ENCODE measurements around the gene RUNX1. TPM values are rescaled to one million over a fixed set of nuclear protein-coding genes. Genes with fewer than 3 reads are reported as not detected.

RUNX1 gene
- total and polyA plus RNA-seq, 2 of the 13 experiments (the other 11 are each of a cell fraction or from before 2014, with no cell fraction given) = 5.4 to 6.4 TPM

GRCh38 chr21:35070436-35070835 is 21.3 kb upstream of the RUNX1 start:
- no peak overlapping the region for H3K9ac ChIP-seq (ENCODE audit: insufficient read depth, low read depth, low read length)
- 29% methylated on average over 5 of the region's 5 CpGs for WGBS (ENCODE audit: low lambda C conversion rate)
- no peak overlapping the region for H2AFZ ChIP-seq (ENCODE audit: low read length)
- FAIRE-seq (no peak), DNase-seq (ENCODE audit: low spot score) (no peak), ATAC-seq (no peak)
- peaks cover 5% of the 10 kb centered on the region; the same call in 1 of the 2 replicates for H3K9me3 ChIP-seq (ENCODE audit: low read length)
- H3K27ac ChIP-seq (ENCODE audit: extremely low read length, insufficient read depth, low read length) = no peak overlapping the region
- in situ Hi-C loops (cut with HindIII; ENCODE audit: extremely low pct_ligation_motif_present, low pct_unique_long_range_greater_than_20kb) (no loop called here), intact Hi-C loops (cut with micrococcal nuclease; ENCODE audit: unreplicated experiment) (no loop called here)
- no peaks in the 10 kb centered on the region for H4K20me1 ChIP-seq (ENCODE audit: insufficient read depth, low read length)
- H3K27me3 ChIP-seq (ENCODE audit: control insufficient read depth in 1 of 2, insufficient read depth in 2 of 2, low read length in 2 of 2) = no peaks in the 10 kb centered on the region
- no peak overlapping the region for H3K4me3 ChIP-seq (replicated peaks in 1 of 3; ENCODE audit: insufficient read depth in 1 of 3, low read depth in 2 of 3, low read length in 3 of 3)
- CTCF ChIA-PET (ENCODE audit: low intra/inter-chr PET ratio, low total read pairs) = no interaction called here
- H3K4me2 ChIP-seq (ENCODE audit: low read depth, low read length) = no peak overlapping the region
- H3K79me2 ChIP-seq (ENCODE audit: insufficient read depth, low read length) = no peaks in the 10 kb centered on the region
- POLR2A ChIA-PET = no interaction called here
- no peak for TF ChIP-seq GATAD1 (CRISPR knock-in tag; IDR thresholded peaks at IDR 0.05)
- TF ChIP-seq CEBPB (IDR thresholded peaks at IDR 0.05; ENCODE audit: borderline replicate concordance, low read depth, low read length) = no peak
- no peaks in the 10 kb centered on the region for H3K36me3 ChIP-seq (replicated peaks in 1 of 2; ENCODE audit: control insufficient read depth in 1 of 2, insufficient read depth in 2 of 2, low read length in 2 of 2)
- BruUV-seq (replicated peaks) = no TSS peak
- H3K4me1 ChIP-seq (ENCODE audit: insufficient read depth, low read length) = no peaks in the 10 kb centered on the region

GRCh38 chr21:35066824-35067223 is 17.7 kb upstream of the RUNX1 start:
- Histone ChIP-seq H3K27ac (ENCODE audit: extremely low read length, insufficient read depth, low read length) (no peak overlapping the region), H3K4me2 (ENCODE audit: low read depth, low read length) (no peak overlapping the region), H3K4me1 (ENCODE audit: insufficient read depth, low read length) (no peaks in the 10 kb centered on the region), H3K4me3 (replicated peaks in 1 of 3; ENCODE audit: insufficient read depth in 1 of 3, low read depth in 2 of 3, low read length in 3 of 3) (no peak overlapping the region), H3K27me3 (ENCODE audit: control insufficient read depth in 1 of 2, insufficient read depth in 2 of 2, low read length in 2 of 2) (no peaks in the 10 kb centered on the region), H3K9me3 (ENCODE audit: low read length) (no peaks in the 10 kb centered on the region), H3K9ac (ENCODE audit: insufficient read depth, low read depth, low read length) (no peak overlapping the region), H4K20me1 (ENCODE audit: insufficient read depth, low read length) (no peaks in the 10 kb centered on the region), H2AFZ (ENCODE audit: low read length) (no peak overlapping the region), H3K36me3 (replicated peaks in 1 of 2; ENCODE audit: control insufficient read depth in 1 of 2, insufficient read depth in 2 of 2, low read length in 2 of 2) (no peaks in the 10 kb centered on the region), H3K79me2 (ENCODE audit: insufficient read depth, low read length) (no peaks in the 10 kb centered on the region)
- in situ Hi-C loops (cut with HindIII; ENCODE audit: extremely low pct_ligation_motif_present, low pct_unique_long_range_greater_than_20kb) (no loop called here), intact Hi-C loops (cut with micrococcal nuclease; ENCODE audit: unreplicated experiment) (no loop called here)
- POLR2A ChIA-PET = no interaction called here
- DNase-seq (ENCODE audit: low spot score) = no peak
- ATAC-seq = no peak
- 48% methylated on average over 4 of the region's 4 CpGs for WGBS (ENCODE audit: low lambda C conversion rate)
- FAIRE-seq = no peak
- BruUV-seq (replicated peaks) = no TSS peak
- CTCF ChIA-PET (ENCODE audit: low intra/inter-chr PET ratio, low total read pairs) = no interaction called here
- no peak for TF ChIP-seq ZNF781 (CRISPR knock-in tag; IDR thresholded peaks at IDR 0.05; ENCODE audit: borderline replicate concordance, not compliant biosample characterization)
- no peak for TF ChIP-seq FLYWCH1 (CRISPR knock-in tag; IDR thresholded peaks at IDR 0.05)
- no peak for TF ChIP-seq ZNF549 (CRISPR knock-in tag; IDR thresholded peaks at IDR 0.05)
- no peak for TF ChIP-seq EZH2 (conservative IDR thresholded peaks at IDR 0.05; ENCODE audit: low read depth, low read length)
- no peak for TF ChIP-seq MATR3 (CRISPR knock-in tag; IDR thresholded peaks at IDR 0.05)
- TF ChIP-seq ZNF496 (CRISPR knock-in tag; IDR thresholded peaks at IDR 0.05; ENCODE audit: insufficient replicate concordance) = no peak
- TF ChIP-seq SRSF9 (IDR thresholded peaks at IDR 0.05; ENCODE audit: borderline replicate concordance, insufficient read depth, low read depth, low read length, poor library complexity, severe bottlenecking) = no peak
- TF ChIP-seq HIC2 (CRISPR knock-in tag; IDR thresholded peaks at IDR 0.05; ENCODE audit: low read depth) = no peak
- no peak for TF ChIP-seq RERE (CRISPR knock-in tag; IDR thresholded peaks at IDR 0.05; ENCODE audit: low read depth)
- no peak for TF ChIP-seq LCORL (IDR thresholded peaks at IDR 0.05)
- TF ChIP-seq LCORL (CRISPR knock-in tag; IDR thresholded peaks at IDR 0.05) = no peak

All from HepG2 (cell line).